ENCODE results near the gene EXOSC7.

Gene EXOSC7

DNA sequence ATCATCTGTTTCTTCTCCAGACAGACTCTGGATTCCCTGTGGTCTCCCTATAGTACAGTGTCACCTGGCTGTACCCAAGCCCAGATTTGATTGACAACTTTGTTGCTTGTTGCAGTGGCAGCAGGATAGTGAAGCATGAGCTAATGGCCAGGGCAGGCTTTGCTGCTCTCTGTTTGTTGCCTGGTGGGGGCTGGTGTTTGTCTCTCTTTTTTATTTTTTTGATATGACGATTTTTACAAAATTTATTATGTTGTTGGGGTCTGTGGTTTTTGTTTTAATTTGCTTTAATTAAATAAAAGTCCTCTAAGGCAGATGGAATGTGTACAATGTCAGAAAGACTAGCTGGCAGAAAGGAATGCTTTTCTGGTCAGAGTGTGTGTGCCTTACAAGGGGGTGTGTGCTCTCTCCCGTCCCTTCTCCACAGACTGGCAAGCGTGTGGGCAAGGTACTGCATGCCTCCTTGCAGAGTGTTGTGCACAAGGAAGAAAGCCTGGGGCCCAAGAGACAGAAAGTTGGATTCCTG lies 34.8 kb downstream of the EXOSC7 start:
- peak overlapping the region; percentile 25; the same call in 1 of the 2 replicates for H3K27ac ChIP-seq
- TF ChIP-seq, protein P1, sequence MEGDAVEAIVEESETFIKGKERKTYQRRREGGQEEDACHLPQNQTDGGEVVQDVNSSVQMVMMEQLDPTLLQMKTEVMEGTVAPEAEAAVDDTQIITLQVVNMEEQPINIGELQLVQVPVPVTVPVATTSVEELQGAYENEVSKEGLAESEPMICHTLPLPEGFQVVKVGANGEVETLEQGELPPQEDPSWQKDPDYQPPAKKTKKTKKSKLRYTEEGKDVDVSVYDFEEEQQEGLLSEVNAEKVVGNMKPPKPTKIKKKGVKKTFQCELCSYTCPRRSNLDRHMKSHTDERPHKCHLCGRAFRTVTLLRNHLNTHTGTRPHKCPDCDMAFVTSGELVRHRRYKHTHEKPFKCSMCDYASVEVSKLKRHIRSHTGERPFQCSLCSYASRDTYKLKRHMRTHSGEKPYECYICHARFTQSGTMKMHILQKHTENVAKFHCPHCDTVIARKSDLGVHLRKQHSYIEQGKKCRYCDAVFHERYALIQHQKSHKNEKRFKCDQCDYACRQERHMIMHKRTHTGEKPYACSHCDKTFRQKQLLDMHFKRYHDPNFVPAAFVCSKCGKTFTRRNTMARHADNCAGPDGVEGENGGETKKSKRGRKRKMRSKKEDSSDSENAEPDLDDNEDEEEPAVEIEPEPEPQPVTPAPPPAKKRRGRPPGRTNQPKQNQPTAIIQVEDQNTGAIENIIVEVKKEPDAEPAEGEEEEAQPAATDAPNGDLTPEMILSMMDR (conservative IDR thresholded peaks at IDR 0.05; ENCODE audit: low read depth) = no peak
- CTCF ChIA-PET = interaction anchor here (0.5 to 0.8 kb wide), 2 partner anchors 10 to 47 kb away, joined by 3 read pairs; no protein-coding TSS in a partner anchor
- no peak for DNase-seq (ENCODE audit: low spot score)
- POLR2A ChIA-PET (ENCODE audit: low non-redundant PET) = interaction anchor here (0.7 kb wide), 1 partner anchor 34 kb away, joined by 3 read pairs; no protein-coding TSS in a partner anchor

DNA sequence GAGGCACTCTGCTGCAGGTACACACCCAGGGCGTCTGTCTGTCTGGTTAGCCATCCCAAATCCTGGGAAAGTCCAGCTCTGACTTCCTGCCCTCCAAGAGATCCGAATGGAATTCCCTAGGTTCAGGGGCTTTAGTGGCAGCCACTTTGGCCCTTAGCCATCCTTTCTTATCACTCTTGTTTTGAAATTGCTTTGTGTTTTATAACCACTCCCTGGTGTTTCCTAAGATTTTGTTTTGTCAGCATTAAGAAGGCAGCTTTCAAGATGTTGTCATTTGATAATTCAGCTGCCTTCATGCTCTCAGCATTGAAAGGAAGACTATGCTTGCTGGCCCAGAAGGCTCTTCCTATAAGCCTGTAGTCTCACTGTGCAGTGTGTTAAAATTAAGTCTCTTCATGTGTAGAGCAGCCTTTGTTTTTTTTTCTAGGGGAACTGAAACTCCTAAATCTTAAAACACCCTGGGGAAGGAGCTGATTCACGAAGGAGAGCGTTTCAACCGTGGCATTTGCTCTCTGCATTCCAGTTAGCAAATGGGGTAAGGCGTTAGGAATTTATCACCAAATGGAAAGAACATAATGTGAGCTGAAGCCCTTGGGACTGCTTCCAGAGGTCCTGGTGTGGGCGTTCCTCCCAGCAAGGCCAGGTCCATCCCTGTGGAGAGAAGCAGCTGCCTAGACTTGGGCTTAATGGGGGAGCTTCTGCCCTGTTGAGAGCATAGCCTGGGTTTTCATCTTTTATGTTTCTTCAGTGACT lies 35.9 kb downstream of the EXOSC7 start:
- POLR2A ChIA-PET (ENCODE audit: low non-redundant PET) = no interaction called here
- DNase-seq (ENCODE audit: low spot score) = no peak
- CTCF ChIA-PET = no interaction called here
- peak overlapping the region; percentile 52 for H3K27ac ChIP-seq
- TF ChIP-seq, protein P1 (conservative IDR thresholded peaks at IDR 0.05; ENCODE audit: low read depth) = no peak

DNA sequence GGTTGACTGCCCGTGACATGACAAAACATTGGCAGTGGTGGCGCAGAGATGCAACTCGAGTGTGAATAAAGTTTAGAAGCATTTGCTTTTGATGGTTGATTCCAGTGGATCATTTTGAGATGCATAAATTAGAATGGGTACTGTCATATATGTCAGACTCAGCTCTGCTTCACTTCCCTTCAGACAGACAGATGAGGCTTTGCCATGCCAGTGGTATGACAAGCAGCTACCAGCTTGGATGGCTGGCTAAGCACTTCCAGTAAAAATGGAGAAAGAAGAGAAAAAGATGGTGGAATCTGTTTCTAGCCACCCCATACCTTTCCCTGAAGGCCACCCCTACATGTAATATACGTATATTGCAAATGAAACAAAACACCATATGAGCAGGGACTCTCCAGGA lies 36.5 kb downstream of the EXOSC7 start:
- H3K27ac ChIP-seq = peak overlapping the region; percentile 52
- DNase-seq (ENCODE audit: low spot score) = no peak
- CTCF ChIA-PET = no interaction called here
- POLR2A ChIA-PET (ENCODE audit: low non-redundant PET) = no interaction called here
- TF ChIP-seq, protein P1 (conservative IDR thresholded peaks at IDR 0.05; ENCODE audit: low read depth) = no peak

DNA sequence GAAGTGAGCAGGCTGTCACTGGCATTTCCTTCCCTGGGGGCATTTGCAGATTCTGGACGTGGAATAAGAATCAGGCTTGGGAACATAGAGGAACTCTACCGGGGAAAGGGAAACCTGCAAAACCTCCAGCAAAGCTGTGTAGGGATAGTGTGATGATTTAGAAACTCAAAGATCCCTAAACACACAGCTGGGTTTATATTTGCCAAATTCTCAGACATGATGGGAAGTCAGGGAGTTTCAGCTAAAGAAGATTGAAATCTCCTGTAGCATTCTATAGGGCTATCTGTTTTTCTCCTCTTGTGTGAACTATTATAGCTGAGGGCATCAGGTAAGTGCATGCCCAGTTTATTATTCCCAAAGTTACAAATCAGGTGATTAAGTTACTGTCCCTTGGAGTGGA lies 40.9 kb downstream of the EXOSC7 start:
- ChIA-PET CTCF (no interaction called here), POLR2A (ENCODE audit: low non-redundant PET) (no interaction called here)
- DNase-seq (ENCODE audit: low spot score) = no peak
- no peak overlapping the region for H3K27ac ChIP-seq
- TF ChIP-seq, protein P1 (conservative IDR thresholded peaks at IDR 0.05; ENCODE audit: low read depth) = no peak

DNA sequence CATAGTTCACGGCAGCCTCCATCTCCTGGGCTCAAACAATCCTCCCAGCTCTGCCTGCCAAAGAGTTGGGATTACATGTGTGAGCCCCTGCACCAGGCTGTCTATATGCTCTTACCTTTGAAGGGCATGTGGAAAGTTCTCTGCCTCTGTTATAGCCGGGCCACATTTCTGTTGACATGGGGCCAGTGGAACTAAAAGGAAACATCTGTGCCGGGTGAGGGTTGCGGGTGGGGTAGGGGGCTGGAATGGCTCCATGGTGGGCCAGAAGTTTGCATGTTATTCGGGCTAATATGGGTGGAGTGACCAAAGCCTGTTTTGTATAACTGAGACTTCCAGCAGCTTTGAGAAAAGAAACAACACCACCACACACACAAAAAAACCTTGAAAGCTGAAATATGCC lies 41.8 kb downstream of the EXOSC7 start:
- ChIA-PET POLR2A (ENCODE audit: low non-redundant PET) (no interaction called here), CTCF (interaction anchor here (0.7 kb wide), 1 partner anchor 1162 kb away, joined by 4 read pairs; no protein-coding TSS in a partner anchor)
- DNase-seq (ENCODE audit: low spot score) = no peak
- no peak overlapping the region for H3K27ac ChIP-seq
- TF ChIP-seq, protein P1 (conservative IDR thresholded peaks at IDR 0.05; ENCODE audit: low read depth) = no peak

DNA sequence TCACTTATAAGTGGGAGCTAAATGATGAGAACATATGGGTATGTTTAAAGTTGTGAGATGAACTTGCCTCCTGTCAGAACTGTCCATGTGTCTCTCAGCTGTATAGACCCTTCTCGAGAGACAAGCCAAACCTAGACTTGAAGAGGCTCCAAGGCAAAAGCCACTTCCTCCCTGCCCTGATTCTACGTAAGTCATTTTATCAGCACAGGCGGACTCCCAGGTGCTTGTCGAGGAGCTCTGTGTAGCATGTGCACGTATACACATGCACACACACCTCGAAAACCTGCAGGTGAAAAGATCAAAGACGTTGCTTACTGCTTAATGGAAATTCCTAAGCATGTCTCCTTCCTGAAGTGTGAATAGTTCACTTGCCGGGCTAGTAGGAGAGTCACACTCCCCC lies 44.5 kb downstream of the EXOSC7 start:
- H3K27ac ChIP-seq = no peak overlapping the region
- DNase-seq (ENCODE audit: low spot score) = no peak
- TF ChIP-seq, protein P1 (conservative IDR thresholded peaks at IDR 0.05; ENCODE audit: low read depth) = no peak
- ChIA-PET CTCF (no interaction called here), POLR2A (ENCODE audit: low non-redundant PET) (no interaction called here)

Data from RWPE1 (cell line).